AG04449 (cell line): ENCODE results near the gene ERH.

Source experiments
- CTCF ChIA-PET: fragments of 350-600 bp; formaldehyde crosslinking; extraction: SDS; loops from one replicate; lab custom pipeline; 2021; ENCODE audit warnings: antibody characterized with exemption; lab: Yijun Ruan, JAX
- POLR2A ChIA-PET: fragments of 400-600, 350-600 bp; formaldehyde crosslinking; extraction: SDS; loops from one replicate; lab custom pipeline; 2020; ENCODE audit warnings: antibody characterized with exemption, inconsistent platforms; lab: Yijun Ruan, JAX
- DNase-seq: peaks from one replicate; pipeline ENCODE4 v3.0.0-alpha.2; 2010; ENCODE audit warnings: low read depth, low spot score
- H3K4me3 ChIP-seq: 2 replicates; pipeline ENCODE4 v1.5.1; 2011; ENCODE audit warnings: low read depth, mild to moderate bottlenecking, control low read depth, low read length
- TF ChIP-seq, protein P1 (sequence below): IDR thresholded peaks from one replicate; pipeline ENCODE4 v1.5.1; 2011; ENCODE audit warnings: mild to moderate bottlenecking, moderate library complexity, low read length, control low read depth, inconsistent platforms; ENCODE audit not compliant: insufficient read depth; ENCODE audit errors: missing control alignments

The ERH gene

DNA sequence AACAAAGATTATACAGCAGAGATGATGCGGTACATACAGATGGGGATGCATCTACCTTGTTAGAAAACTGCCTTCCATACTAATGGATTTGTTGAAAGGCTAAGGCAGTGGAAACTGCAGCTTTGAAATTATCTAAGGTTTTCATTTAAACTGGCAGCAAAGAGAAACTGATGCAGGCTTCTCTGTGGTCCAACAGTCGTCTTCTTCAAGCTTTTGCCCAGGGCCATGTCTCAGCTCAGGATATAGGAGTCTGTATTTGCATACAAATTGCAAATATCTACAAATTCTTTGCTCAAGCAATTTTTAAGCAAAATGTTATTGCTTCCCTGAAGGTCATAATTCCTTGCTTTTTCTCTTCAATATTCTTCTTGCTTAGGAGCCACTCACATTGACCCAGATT, 33.7 kb downstream of the ERH start:
- TF ChIP-seq, protein P1, sequence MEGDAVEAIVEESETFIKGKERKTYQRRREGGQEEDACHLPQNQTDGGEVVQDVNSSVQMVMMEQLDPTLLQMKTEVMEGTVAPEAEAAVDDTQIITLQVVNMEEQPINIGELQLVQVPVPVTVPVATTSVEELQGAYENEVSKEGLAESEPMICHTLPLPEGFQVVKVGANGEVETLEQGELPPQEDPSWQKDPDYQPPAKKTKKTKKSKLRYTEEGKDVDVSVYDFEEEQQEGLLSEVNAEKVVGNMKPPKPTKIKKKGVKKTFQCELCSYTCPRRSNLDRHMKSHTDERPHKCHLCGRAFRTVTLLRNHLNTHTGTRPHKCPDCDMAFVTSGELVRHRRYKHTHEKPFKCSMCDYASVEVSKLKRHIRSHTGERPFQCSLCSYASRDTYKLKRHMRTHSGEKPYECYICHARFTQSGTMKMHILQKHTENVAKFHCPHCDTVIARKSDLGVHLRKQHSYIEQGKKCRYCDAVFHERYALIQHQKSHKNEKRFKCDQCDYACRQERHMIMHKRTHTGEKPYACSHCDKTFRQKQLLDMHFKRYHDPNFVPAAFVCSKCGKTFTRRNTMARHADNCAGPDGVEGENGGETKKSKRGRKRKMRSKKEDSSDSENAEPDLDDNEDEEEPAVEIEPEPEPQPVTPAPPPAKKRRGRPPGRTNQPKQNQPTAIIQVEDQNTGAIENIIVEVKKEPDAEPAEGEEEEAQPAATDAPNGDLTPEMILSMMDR: no peak
- POLR2A ChIA-PET: no interaction called here
- CTCF ChIA-PET: interaction anchor here (1.1 to 11.6 kb wide), 8 partner anchors 12 to 235 kb away, joined by 4 to 156 read pairs (median 6); no protein-coding TSS in a partner anchor

DNA sequence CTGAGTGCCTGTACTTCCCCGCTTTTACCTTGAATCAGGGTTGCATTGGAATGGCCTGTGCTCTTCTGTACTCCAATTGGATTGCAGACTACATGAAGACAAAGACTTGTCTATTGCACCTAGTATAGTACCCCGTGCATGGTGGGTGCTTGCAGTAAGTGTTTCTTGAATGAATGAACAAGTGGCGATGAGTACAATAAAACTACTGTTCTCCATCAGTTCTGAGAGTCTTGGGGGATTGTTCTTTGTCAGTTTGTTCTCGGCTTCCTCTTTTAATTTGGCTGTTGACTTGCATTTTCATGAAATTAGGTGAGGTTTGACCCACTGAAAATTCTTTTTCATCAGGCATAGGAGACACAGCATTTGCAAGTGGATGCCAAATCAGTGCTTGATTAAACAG, 34.1 kb downstream of the ERH start:
- ChIA-PET POLR2A (no interaction called here), CTCF (interaction anchor here (0.8 to 11.6 kb wide), 12 partner anchors 12 to 235 kb away, joined by 3 to 156 read pairs (median 5); no protein-coding TSS in a partner anchor)
- H3K4me3 ChIP-seq: no peak overlapping the region
- TF ChIP-seq, protein P1: no peak
- no peak for DNase-seq

More for the DNA sequence above, 33.7 kb downstream of the ERH start:
- H3K4me3 ChIP-seq: no peak overlapping the region
- DNase-seq: no peak

DNA sequence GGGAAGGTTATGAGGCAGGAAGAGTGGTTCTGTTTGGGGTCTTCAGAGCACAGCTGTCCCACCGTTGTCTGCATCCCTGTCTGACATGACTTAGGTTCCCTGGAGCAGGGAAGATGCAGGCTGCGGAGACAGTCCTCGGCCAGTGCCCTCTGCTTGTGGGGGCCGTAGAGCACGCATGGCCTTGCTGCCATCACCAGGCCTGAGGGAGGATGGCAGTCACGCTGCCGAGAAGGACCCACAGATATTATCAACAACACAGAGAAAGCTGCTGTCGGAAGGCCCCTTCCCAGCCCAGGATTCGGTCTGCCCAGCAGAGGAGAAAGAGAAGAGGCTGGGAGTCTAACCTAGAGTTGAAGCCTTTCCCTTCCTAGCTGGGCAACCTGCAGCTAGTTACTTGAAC, 35.0 kb downstream of the ERH start:
- DNase-seq: no peak
- H3K4me3 ChIP-seq: no peak overlapping the region
- POLR2A ChIA-PET: interaction anchor here (0.9 kb wide), 1 partner anchor 46 kb away, joined by 3 read pairs; no protein-coding TSS in a partner anchor
- TF ChIP-seq, protein P1: peak; percentile 84
- CTCF ChIA-PET: interaction anchor here (0.6 to 11.6 kb wide), 20 partner anchors 12 to 234 kb away, joined by 3 to 156 read pairs (median 4); partner anchors contain the start of gene DCAF5

DNA sequence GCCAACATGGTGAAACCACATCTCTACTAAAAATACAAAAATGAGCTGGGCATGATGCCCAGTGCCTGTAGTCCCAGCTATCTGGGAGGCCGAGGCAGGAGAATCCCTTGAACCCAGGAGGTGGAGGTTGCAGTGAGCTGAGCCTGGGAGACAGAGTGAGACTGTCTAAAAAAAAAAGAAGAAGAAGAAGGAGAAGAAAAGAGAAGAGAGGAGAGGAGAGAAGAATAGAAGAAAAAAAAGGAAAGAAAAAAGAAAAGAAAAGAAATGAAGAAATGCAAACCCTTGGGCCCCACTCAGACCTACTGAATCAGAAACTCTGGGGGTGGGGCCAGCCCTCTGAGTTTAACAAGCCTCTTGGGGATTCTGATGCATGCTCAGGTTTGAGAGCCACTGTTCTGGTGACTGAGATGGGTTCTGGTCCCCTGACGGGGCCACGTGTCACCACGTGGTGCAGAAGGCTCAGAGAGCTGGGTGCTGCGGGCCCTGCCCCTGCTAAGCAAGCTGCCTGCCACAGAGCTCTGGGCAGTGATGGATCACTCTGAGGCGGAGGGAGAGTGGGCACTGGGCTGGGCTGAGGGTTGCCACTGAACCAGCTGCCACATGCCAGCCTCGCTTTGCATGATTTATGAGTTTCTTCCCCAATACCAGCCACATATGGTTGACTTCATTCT, 37.5 kb downstream of the ERH start:
- TF ChIP-seq, protein P1: no peak
- no peak overlapping the region for H3K4me3 ChIP-seq
- no peak for DNase-seq
- CTCF ChIA-PET: interaction anchor here (1.3 to 11.6 kb wide), 8 partner anchors 8 to 207 kb away, joined by 5 to 156 read pairs (median 8); partner anchors contain the start of gene DCAF5
- POLR2A ChIA-PET: no interaction called here

DNA sequence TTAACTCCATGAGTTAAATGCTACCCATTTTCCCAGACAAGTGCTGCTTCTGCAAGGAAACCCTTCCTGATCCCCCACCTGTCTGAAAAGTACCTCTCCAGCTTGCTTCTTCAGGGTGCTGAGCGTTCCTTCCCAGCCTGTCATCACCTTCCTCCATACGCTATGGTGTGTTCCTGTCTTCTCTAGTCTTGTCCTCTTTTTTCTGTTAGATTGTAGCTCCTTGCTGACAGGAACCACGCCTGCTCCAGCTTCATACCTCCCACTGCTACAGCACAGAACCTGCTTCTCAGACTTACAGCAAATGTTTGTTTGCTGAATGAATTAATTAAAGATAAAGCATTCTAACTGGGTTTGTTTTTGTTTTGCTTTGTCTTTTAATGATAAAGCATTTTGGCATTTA, 39.1 kb downstream of the ERH start:
- ChIA-PET POLR2A (no interaction called here), CTCF (interaction anchor here (1.8 to 5.8 kb wide), 4 partner anchors 8 to 229 kb away, joined by 5 to 37 read pairs (median 16); no protein-coding TSS in a partner anchor)
- no peak overlapping the region for H3K4me3 ChIP-seq
- TF ChIP-seq, protein P1: no peak
- no peak for DNase-seq
